Non-pigmented ciliary epithelial cell (primary cell): Measurements from ENCODE around the gene AKAP13.
"Not testable (repeated sequence)": the region's sequence is repeated elsewhere in the genome, so short reads cannot be mapped to it uniquely, and the experiment has no call there.

Experiments used
- DNase-seq: peaks from one replicate; pipeline ENCODE4 v3.0.0-alpha.2; 2010; ENCODE audit warnings: low read depth

AKAP13 gene

DNA sequence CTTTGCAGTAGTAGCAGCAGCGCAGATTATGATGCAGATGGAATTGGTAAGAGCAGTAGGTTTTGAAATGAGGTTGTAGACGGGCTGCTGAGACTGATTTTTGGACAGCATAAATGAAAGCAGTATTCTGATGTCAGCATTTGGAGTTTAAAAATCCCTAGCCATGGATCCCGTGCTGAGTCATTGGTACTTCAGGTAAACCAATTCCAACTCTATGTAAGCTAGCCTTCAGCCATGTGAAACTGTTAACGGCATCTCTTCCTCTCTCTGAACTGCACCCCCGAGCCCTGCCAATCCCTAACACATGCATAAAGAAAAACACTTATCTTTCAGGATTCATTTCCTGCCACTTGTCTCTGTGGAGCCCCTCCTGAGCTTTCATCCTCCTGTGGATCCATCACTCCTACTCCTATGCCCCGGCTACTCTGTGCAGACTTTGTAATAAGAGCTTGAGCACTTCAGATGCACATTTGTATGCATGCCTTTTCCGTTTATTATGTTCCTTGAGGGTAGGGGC is 119.0 kb downstream of the AKAP13 start:
- no peak for DNase-seq

DNA sequence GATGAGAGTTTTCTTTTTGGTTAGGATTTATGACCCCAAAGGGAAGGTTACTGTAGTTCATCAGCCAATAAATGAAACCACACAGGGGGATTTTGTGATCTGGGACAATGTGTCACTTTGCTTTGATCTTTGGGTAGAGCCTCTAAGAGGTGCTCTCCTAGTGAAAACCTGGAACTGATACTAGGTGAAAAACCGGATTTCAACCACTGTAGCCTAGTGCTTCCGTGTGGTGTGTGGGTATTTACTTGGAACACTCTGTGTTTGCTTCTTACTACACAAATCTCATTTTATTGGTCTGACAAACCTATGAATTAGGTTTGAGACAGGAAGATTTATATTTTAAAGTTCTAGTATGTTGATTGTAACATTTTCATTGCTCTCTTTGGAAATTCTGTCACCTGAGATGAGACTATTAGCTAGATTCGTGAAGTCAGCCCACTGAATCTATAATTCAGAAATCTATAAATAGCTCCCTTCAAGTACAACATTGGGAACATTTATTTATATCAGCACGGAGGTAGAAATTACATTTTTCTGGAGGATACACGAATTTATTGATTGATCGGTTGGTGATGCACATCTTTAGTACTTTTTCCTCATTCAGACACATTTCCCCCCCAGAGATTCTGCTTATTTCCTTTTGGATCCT is 119.8 kb downstream of the AKAP13 start:
- DNase-seq: no peak

DNA sequence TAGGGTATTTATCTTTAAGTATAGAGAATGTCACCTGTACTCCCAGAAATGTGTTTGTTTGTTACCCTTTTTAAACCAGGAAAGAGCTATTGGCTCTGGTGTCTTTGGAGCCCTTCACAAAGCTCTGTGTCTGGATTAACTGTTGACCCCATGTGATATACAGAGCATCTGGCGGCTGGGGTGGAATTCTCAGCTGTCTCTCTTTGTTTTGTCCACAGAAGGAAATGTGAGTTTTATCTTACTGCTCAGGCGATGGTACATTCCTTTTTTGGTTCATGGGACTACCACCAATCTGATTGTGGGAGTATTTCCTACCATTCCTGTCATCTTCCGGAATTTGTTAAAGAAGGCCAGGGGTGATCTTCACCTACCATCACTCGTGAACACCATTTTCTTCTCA is 120.3 kb downstream of the AKAP13 start:
- no peak for DNase-seq

DNA sequence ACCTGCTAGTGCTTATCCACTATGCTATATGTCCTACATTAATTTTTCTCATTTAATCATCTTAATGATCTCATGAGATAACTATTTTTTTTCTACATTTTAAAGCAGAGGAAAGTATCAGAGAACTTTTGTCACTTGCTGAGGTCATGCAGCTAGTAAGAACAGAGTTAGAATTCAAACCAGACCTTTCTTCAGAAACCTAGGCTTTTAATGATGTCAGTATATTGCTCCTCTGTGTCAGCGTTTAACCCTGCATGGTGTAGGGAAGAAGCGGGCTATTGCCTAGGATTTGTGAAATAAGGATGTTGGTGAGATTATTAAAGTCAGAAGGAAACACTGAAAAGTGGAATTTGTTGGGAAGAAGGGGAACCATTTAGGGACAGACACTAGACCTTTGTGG is 121.2 kb downstream of the AKAP13 start:
- no peak for DNase-seq

DNA sequence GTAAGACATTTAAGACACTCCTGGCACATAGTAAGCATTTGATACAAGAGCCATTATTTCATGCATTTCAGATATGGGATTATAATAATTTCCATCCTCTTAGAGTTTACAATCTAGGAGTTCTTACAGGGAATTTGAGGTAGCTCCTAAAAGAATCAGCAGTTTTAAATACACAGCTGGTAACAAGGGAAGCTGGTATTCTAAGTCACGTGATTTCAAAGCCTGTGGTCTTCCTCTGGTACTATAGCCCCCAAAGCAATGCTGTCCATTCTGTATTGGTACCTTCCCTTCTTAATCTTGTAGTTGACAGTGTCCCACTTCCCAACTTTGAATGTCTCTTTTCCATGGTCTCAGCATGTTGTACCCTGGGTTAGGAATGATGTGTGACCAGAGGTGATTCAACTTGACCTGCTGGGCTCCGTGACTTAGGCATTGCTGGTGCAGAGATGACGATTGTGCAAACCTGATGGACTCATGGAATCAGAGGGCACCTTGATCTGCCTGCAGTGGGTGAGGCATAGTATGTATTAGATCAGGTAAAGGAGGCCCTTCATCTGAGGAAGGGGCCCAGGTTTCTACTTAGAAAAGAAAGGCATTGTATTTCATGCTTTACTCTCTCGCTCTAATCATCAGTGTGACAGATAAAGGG is 122.9 kb downstream of the AKAP13 start:
- DNase-seq: no peak

DNA sequence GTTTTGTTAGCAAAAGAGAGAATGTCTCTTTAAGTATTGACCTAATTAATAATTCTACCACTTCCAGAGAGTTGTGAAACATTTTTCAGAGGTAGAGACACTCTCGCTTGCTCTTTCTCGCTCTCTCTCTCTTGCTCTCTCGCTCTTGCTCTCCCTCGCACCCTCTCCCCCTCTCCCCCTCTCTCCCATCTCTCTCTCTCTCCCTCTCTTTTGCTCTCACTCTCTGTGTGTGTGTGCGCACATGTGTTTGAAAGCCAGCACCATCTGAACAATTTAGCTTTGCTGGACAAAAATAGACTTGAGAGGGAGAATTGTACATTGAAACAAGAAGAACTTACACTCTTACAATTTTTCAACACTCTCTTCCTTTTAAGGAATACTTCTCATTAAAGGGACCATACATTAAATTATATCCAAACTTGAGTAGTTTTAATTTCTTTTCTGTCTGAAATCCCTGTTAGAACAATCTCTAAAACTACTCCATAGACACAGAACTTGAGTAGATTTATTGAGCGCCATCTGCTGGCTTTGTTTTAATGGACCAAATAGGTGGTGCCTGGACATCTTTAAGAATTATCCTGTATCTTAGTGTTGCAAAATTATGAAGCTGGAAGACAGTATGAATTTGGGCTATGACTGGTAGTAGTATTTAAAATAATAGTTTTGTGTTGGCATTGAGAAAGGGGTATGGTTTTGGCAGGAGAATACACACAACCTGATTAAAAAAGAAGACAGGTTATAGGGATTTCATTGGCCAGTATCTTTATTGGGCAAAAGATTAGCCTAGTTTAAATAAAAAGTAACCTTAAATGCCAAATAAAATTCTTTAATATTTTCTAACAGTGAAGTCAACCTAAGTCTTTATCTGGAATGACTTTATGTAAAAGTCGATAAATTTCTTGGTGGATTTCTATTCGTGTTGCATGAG is 124.6 kb downstream of the AKAP13 start:
- peak; percentile 41 for DNase-seq

DNA sequence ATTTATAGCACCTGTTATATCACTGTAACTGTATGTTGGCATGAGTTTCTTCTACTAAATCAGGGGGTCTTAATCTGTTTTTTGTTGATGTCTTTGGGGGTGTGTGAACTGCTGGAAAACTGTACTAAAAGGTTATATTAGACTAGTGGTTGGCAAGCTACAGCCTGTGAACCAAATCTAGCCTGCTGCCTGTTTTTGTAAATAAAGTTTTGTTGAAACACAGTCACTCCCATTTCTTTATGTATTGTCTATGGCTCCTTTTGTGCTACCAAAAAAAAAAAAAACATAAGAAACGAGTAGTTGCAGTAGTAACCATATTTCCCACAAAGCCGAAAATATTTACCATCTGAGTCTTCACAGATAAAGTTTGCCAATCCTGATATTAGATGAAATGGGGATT is 126.7 kb downstream of the AKAP13 start:
- no peak for DNase-seq

DNA sequence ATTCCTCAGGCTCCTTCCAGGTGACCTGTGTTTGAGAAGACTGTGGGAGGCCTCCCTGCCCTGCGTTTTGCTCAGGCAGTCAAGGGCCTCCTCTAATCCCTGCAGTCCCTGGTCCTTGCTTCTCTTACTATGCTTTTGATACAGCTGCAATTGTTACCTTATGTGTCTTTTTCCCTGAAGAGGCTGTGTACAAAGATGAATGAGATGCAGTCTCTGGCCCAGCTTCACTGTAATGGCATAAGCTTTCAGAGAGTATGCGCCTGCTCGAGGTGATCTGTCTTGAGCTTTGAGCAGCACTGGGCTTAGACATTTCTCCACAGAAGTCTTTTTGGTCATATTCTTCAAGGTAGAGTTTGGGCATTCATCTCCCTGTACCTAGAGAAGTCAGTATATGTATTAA is 129.6 kb downstream of the AKAP13 start:
- DNase-seq: no peak

DNA sequence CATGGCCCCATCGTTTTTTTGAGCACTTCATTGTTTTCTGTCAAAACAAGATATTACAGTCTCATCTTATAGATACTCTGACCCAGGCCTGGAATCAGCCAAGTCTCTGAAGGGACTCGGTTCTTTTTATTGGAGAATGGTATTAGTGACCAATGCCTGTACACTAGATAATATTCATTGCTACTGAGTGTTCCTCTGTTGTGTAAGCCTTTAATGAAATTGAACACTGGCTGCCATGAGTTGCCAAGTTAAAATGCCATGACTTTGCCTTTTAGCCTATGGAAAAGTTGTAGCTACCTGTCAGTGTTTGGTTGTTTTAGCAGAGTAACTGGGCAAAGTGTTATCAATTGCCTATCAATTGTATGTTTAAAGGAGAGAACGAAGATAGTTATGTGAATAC is 134.0 kb downstream of the AKAP13 start:
- no peak for DNase-seq

DNA sequence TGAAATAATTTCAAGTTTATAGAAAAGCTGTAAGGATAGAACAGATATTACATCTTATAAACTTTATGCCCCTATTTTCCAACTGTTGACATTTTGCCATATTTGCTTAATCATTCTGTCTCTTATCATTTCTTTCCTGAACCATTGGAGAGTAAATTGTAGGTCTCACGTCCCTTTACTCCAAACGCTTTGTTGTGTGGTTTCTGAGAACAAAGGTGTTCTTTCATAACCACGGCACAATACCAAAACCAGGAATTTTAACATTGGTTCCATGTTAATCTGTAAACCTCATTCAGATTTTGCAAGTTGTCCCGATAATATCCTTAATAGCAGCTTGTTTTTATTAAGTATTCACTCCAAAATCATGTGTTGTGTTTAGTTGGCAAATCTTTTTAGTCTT is 134.8 kb downstream of the AKAP13 start:
- no peak for DNase-seq

DNA sequence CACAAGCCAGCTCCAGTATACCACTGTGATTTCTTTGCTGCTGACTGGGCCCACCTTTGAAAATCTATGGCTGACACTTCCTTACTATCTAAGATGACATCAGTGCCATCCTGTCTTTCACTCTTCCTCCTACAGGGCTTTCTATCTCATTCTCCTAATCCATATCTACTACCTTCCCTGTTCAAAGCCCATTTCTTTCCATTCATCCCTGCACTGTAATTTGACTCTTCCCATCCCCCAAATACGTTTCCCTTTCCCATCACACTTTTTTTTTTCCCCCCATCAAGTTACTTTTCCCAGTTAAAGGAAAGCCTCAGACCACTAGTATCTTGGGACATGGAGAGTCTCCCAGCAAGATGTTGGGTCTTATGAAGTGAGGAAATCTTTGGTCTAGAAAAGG is 136.7 kb downstream of the AKAP13 start:
- DNase-seq: no peak

DNA sequence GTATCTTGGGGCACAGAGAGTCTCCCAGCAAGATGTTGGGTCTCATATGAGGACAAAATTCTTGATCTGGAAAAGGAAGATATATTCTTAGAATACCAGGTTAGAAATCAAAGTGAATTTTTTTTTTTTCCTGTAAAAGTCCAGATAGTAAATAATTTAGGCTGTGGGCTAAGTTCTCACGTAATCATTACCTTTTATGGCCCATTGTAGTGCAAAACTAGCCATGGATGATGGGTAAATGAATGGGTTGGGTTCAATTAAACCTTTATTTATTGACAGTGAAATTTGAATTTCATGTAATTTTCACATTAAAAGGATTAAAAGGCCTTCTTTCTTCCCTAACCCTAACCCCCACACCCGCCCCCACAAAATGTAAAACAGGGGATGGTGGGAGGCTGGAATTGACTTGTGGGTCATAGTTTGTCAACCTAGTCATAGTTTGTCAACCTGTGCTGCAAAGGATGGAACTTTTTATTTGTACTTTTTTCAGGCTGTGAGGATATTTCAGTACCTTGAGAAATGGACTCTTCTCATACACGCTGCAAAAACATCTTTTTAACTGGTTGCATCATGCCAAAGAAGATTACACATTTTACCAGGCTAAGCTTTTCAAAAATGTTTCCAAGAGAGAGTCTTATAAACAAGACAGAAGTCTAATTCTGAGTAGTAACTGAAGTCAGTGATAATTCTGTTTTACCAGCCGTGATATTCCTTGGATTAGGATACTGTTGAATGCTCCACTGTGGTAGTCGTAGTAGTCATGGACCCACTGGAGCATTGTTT is 138.8 kb downstream of the AKAP13 start:
- DNase-seq: no peak

DNA sequence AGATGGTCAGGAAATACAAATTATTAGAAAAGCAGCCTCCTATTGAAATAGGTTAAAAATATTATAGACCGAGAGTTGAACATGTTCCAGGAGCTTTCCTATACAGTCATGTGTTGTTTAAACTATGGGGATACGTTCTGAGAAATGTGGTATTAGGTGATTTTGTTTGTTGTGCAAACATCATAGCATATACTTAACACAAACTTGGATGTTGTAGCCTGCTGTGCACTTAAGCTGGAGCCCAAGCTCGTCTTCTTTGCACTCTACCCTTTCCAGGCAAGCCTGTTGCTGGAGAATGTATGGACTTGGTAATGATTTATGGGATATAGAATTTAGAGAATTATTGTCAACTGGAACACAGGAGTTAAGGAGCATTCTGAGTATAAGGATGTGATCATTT is 140.2 kb downstream of the AKAP13 start:
- no peak for DNase-seq

DNA sequence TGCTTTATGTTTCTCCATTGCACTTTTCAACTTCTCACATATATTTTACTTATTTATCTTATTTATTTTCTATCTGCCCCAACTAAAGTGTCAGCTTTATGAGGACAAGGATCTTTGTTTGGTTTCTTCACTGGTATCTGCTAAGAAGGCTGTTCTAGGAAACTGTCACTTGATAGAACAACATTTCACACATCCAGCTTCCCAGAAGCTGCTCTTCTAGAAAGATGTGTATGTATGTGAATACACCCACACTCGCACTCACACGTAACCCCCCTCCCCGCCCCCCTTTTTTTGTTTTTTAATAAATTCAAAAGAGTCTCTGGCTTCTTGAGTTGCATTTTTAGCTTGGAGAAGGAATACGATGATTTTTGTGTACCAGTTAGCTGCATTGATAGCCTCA is 143.1 kb downstream of the AKAP13 start:
- no peak for DNase-seq

DNA sequence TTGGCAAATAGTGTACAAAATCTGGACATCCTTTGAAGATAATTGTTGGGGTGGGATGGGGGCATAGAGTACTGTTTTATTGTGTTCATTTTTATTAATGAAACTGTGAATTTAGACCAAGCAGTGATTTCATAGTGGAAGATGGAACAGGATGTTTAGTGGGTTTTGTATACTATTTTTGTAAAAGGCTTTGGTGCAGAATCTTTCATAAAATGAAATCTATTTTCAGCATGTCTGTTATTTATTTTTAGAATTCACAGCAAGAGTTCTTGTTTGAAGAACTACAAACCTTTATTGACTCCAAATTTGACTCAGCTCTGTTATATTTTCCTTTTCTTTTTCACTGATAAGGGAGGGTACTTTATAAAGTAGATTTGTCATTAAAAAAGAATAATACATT is 145.4 kb downstream of the AKAP13 start:
- no peak for DNase-seq

DNA sequence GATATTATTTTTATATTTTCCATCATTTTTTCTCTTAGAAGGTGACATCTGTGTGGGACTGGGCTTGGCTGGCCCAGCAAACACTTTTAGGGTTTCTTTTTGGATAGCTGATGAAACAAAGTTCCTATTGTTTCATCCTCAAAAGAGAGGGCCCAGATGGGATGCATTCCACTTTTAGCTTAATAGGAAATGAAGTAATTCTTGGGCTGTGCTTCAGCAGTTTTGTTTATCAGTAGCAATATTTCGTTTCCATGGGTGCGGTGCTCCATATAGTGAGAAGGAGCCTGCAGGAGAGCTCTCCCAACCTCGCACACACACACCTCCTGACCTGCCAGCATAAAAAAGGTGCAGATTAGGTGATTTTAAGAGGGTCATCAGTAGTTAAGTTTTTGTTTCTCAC is 147.5 kb downstream of the AKAP13 start:
- peak; percentile 54 for DNase-seq

DNA sequence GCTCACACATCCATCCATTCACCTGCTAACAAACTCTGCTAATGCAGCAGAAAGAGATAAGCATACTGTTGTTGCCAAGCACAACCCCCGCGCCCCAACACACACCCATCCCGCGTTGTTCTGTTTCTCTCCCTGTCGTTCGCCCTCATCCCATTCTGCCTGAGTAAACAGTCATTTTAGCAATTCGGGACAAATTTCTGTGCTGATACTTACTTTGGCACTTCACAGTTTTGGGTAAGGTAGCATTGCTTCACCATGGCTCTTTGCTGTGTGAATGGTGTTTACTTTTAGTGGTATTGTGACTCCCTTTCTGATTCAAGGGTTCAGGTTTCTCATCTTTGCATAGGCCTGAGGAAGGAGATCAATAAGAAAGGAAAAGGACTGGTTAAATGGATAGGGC is 149.7 kb downstream of the AKAP13 start:
- DNase-seq: no peak

DNA sequence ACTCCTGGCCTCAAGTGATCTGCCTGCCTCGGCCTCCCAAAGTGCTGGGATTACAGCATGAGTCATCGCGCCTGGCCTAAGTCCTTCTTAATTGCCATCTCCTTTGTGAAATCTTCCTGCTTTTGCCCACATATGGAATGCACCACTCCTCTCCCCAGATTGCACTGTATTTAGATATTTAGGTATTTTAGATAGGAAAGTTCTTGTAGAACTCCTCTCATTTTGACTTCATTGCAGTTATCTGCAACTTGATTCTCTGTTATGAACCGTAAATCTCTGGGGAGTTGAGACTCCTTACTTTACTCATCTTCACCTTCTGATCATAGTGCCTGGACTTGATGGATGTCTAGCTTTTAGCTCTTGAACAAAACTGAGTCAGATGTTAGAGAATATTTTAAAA is 150.7 kb downstream of the AKAP13 start:
- no peak for DNase-seq

DNA sequence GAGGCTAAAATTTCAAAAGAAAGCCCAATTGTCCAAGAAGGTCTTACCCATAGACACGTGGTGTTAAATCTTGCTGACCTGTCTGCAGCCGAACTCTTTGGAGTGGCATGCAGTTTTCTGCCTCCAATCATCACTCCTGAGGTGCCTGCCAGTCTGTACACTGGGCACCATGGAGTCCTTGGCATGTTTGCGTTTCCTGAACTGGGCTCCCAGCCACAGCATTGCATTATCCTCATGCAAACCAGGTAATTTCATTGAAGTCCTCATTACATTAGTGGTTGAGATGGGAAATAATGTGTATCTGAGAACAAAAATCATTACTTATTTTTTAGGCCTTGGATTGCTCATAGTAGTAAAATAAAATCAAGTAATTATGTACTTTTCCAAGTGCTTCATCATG is 152.3 kb downstream of the AKAP13 start:
- DNase-seq: no peak

DNA sequence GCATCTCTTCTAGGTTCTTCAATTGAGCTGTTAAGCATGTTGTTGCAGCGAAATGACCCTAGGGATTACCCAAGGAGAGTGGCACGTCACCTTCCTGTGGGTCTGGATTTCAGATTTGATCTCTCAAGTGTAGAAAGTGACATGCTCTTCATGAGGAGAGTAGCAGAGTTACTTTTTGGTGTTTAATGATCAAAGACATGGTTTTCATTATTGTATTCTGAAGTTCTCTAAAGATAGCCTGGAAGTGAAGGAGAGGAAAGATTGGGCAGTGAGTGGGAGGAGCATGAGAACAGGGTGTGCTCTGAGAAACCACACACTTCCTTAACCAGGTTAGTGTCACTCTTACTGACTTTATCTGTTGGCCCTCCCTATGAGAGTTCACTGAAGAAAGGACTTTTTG is 153.6 kb downstream of the AKAP13 start:
- no peak for DNase-seq

DNA sequence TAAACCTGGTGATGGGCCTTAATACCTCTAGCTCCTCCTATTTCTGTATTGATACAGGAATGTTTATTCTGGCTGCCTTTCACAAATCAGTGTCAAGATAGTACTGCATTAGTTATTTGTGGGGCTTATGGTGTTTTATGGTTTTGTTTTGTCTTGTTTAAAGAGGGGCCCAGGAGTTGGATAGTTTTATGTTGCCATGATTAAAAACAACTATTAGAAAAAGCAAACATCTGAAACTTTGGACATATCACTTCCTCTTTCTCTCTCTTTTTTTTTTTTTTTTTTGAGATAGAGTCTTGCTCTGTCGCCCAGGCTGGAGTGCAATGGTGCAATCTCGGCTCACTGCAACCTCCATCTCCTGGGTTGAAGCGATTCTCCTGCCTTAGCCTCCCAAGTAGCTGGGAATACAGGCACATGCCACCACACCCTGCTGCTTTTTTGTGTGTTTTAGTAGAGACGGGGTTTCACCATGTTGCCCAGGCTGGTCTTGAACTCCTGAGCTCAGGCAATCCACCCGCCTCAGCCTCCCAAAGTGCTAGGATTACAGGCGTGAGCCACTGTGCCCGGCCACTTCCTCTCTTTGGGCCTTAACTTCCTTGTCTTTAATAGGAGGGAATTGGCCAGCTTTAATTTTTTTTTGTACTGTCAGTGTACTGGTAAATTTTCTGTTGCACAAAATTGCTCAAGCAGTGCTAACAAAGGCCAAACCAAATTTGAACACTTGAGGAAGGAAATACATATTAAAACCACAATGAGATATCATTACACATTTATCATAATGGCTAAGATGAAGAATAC is 155.3 kb downstream of the AKAP13 start:
- not testable (repeated sequence) for DNase-seq
